ENCODE data around the gene THAP3.

The THAP3 gene

DNA sequence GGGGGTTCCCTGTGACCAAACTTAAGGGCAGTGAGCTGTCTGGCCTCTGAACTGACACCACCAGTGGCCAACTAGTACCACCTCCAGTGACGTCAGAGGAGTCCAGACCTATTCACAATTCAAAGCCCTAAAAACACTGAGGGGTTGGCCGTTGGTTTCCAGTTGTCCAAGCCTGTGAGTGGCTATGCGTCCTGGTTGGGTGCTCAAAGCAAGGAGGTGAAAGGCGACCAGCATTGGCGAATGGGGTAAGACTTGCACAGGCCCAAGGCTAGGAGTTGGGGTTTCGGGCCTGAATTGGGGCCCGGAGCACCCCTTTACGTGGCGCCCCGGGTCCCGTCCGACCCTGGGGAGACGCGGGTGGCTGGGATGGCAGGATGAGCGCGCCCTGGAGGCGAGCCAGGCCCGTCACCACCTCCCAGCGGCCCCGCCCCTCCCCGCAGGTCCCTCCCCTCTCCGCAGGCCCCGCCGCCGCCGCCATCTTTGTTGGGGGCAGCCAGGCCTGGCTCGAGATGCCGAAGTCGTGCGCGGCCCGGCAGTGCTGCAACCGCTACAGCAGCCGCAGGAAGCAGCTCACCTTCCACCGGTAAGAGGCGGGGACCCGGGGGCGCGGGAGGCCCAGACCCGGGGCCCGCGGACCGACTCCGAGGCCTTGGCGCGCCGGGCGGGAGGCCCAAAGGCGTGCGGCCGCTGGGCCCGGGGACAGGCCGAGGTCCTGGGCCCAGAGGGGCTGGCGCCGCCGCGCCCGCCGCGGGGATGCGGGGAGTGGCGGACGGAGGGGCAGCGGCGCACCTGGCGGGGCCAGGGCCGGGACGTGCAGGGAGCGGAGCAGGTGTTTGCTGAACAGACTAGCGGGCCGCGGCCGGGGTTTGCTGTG lies at the start of gene THAP3:
Gene THAP3, plus strand, starts transcription at position 159 of the 874 bp plus-strand sequence. Its CDS starts 351 bp downstream, at position 510.
- DNase-seq: peak; percentile 81

GRCh38 chr1:6577831-6578525 lies 46.7 kb upstream of the THAP3 start:
- DNase-seq: no peak

GRCh38 chr1:6578624-6579373 lies 45.9 kb upstream of the THAP3 start:
- no peak for DNase-seq

GRCh38 chr1:6579374-6580118 lies 45.1 kb upstream of the THAP3 start, which contains the start of gene ZBTB48:
ZBTB48 (plus strand) TSS chr1:6579994; CDS start chr1:6580610, 616 bp downstream.
- peak; percentile 97 for DNase-seq

GRCh38 chr1:6580119-6580592 lies 44.5 kb upstream of the THAP3 start:
- no peak for DNase-seq

GRCh38 chr1:6580593-6581409 lies 43.9 kb upstream of the THAP3 start:
- no peak for DNase-seq

DNA sequence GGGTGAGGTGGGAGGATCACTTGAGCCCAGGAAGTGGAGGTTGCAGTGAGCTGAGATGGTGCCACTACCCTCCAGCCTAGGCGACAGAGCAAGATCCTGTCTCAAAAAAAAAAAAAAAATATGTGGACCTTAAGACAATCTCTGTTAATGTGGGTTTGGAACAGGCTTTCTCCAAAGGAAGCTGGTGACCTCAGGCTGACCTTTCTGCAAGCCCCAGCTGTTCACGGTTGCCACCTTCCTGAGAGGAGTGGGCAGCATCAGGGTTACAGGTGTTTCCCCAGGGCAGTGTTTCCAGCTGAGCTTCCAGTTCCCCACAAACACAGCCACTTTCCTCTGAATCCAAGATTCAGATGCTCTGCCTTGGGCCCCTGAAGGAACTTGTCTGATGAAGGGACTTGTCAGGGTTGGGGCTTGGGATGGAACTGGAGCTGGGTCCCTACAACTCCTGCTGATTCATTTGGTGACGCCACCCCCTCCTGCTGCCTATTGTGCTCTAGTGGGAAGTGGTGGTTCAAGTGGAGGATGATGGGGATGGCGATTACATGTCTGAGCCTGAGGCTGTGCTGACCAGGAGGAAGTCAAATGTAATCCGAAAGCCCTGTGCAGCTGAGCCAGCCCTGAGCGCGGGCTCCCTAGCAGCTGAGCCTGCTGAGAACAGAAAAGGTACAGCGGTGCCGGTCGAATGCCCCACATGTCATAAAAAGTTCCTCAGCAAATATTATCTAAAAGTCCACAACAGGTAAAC lies 42.9 kb upstream of the THAP3 start:
- no peak for DNase-seq

DNA sequence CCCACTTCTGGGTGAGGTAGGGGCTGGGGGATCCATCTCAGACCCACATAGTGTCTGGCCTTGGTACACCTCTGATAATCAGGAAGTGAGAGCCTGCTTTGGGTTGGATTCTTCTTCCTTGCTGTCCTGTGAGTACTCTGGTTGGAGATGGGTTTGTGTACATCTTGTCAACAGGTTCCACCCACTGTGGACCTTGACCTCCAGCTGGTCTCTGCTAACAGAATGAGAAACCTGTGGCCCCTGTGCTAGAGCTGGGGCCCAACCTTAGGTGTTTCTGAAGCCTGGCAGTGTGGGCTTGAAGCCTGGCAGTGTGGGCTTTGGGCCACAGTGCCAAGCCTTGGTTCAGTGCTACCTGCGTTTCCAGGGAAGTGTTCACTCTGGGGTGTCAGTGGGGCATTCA lies 42.3 kb upstream of the THAP3 start:
- no peak for DNase-seq

- no peak for DNase-seq
Measured at GRCh38 chr1:6584126-6585080, 40.3 kb upstream of the THAP3 start.

- DNase-seq: no peak
Measured at GRCh38 chr1:6585081-6585722, 39.5 kb upstream of the THAP3 start.

DNA sequence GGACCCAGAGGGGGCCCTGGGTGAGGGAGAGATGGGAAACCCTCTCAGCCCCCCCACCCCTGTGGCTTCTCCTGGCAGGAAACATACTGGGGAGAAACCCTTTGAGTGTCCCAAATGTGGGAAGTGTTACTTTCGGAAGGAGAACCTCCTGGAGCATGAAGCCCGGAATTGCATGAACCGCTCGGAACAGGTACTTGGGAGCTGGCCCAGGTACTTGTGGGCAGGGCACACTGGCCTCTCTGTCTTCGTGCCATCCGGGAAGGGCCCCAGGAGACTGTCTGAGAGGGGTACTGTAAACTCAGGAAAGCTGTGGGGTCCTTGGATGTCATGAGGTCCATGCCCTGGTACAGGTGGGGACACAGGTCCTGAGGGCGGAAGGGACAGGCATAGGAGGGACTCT lies 38.8 kb upstream of the THAP3 start:
- DNase-seq: no peak

- DNase-seq: no peak
Measured at GRCh38 chr1:6586404-6586816, 38.3 kb upstream of the THAP3 start.

GRCh38 chr1:6587261-6588005 lies 37.2 kb upstream of the THAP3 start:
- no peak for DNase-seq

DNA sequence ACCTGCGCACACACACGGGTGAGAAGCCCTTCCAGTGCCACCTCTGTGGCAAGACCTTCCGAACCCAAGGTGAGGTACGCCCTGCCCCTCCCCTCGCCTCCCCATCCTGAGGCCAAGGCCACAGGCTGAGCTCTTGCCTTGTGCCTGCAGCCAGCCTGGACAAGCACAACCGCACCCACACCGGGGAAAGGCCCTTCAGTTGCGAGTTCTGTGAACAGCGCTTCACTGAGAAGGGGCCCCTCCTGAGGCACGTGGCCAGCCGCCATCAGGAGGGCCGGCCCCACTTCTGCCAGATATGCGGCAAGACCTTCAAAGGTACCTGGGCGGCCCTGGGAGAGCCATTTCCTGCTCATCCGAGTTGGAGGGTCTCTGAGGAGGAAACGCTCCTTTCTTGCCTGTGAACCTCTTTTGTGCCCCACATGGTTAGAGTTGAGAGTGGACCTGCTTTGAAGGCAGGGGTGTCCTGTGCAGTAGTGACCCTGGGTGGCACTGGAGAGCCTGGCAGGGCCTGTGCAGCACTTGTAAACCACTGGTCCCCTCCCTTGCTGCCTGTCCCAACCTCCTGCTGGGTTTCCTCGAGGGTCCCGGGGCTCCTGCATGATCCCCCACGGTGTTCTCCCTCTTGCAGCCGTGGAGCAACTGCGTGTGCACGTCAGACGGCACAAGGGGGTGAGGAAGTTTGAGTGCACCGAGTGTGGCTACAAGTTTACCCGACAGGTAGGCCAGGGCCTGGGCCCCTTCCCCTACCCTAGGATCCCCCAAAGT lies 36.4 kb upstream of the THAP3 start:
- DNase-seq: no peak

GRCh38 chr1:6588893-6589520 lies 35.7 kb upstream of the THAP3 start:
- DNase-seq: no peak

DNA sequence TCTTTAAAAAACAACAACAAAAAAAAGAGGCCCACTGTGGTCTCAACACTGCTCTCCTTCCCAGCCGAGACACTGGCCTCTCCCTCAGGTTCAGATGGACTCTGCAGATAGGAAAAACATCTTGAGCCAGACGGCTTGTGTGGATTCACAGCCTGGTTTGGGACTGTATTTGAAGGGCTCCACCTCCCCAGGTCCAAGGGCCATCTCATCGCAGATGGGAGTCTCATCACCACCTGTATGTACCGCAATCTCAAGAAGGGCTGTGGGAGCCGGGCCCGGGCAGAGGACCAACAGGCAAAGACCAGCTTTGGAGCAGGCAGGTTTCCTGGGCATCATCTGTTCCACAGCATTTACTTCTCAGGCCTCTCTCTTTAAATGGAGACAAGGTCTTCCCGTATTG lies 34.6 kb upstream of the THAP3 start:
- no peak for DNase-seq

GRCh38 chr1:6591222-6591621 lies 33.4 kb upstream of the THAP3 start:
- no peak for DNase-seq

Data from fibroblast of upper back skin (primary cell).